ENCODE measurements around the gene GLI3. TPM values are rescaled to one million over a fixed set of nuclear protein-coding genes. Genes with fewer than 3 reads are reported as not detected.

The GLI3 gene
- total and polyA plus RNA-seq, 10 donors = 0.17 to 9.2 (median 1.8) TPM

DNA sequence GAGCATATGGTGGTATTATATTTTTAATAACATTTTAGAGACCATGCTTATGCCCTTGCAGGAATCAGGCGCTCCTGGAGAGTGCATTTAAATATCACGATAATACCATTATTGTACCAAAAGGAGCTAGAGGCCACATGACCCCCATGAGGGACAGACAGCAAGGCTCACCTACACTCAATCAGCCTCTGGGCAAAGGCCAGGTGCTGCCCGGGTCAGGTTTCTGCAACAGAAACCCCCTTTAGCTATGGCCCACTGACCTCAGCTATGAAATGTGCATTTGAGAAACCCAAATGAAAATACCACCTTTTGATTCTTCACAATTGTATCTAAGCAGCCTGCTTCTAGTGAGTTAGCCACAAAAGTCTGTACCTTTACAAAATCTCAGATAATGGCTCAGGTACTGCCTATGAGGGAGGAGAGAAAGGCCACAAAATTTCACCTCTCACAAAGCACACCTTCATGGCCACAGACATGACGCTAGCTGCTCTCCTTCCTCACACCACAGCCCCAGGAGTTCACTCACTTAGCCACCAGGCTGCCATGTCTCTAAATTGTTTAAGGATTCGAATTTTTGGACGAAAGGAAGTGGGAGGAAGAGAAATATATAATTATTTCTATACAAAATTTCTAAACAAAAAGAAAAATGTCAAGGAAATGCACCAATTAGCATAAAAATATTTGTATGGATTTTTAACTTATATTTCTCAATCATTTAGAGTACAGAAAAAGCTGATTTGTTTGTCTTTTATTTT lies 79.9 kb downstream of the GLI3 start:
- intact Hi-C loops (cut with DNase I; ENCODE audit: low total_unique reads) = no loop called here
- H3K27ac ChIP-seq = no peak overlapping the region
- 86 to 92% (median 87%) methylated on average over 6 of the region's 6 CpGs for WGBS, 5 donors
- no peaks in the 10 kb centered on the region for H3K27me3 ChIP-seq (replicated peaks in 1 of 7)
- H3K36me3 ChIP-seq = no peaks in the 10 kb centered on the region
- DNase-seq = no peak
- no peaks in the 10 kb centered on the region for H3K9me3 ChIP-seq
- TF ChIP-seq POLR2A (IDR thresholded peaks at IDR 0.05) (no peak), POLR2AphosphoS5 (IDR thresholded peaks at IDR 0.05) (no peak)
- TF ChIP-seq, protein P1, sequence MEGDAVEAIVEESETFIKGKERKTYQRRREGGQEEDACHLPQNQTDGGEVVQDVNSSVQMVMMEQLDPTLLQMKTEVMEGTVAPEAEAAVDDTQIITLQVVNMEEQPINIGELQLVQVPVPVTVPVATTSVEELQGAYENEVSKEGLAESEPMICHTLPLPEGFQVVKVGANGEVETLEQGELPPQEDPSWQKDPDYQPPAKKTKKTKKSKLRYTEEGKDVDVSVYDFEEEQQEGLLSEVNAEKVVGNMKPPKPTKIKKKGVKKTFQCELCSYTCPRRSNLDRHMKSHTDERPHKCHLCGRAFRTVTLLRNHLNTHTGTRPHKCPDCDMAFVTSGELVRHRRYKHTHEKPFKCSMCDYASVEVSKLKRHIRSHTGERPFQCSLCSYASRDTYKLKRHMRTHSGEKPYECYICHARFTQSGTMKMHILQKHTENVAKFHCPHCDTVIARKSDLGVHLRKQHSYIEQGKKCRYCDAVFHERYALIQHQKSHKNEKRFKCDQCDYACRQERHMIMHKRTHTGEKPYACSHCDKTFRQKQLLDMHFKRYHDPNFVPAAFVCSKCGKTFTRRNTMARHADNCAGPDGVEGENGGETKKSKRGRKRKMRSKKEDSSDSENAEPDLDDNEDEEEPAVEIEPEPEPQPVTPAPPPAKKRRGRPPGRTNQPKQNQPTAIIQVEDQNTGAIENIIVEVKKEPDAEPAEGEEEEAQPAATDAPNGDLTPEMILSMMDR (IDR thresholded peaks at IDR 0.05 in 8 of 11, conservative IDR thresholded peaks at IDR 0.05 in 3 of 11) = no peak
- no peaks in the 10 kb centered on the region for H3K4me1 ChIP-seq
- no peak overlapping the region for H3K4me3 ChIP-seq

GRCh38 chr7:42156291-42156865 lies 80.6 kb downstream of the GLI3 start:
- no peak for DNase-seq
- no peaks in the 10 kb centered on the region for H3K4me1 ChIP-seq
- no peaks in the 10 kb centered on the region for H3K36me3 ChIP-seq
- H3K4me3 ChIP-seq = no peak overlapping the region
- TF ChIP-seq, protein P1 (IDR thresholded peaks at IDR 0.05 in 8 of 11, conservative IDR thresholded peaks at IDR 0.05 in 3 of 11) = no peak
- TF ChIP-seq POLR2AphosphoS5 (IDR thresholded peaks at IDR 0.05) = no peak
- no peak for TF ChIP-seq POLR2A (IDR thresholded peaks at IDR 0.05)
- H3K27me3 ChIP-seq (replicated peaks in 1 of 7) = peaks cover 0 to under 1% (median 0%) of the 10 kb centered on the region in 7 donors
- H3K27ac ChIP-seq = no peak overlapping the region
- WGBS, 5 donors = 71 to 88% (median 81%) methylated on average over 6 of the region's 6 CpGs
- H3K9me3 ChIP-seq = no peaks in the 10 kb centered on the region
- intact Hi-C loops (cut with DNase I; ENCODE audit: low total_unique reads) = no loop called here

GRCh38 chr7:42155584-42156290 lies 81.3 kb downstream of the GLI3 start:
- Histone ChIP-seq H3K4me1 (no peaks in the 10 kb centered on the region), H3K27ac (no peak overlapping the region), H3K4me3 (no peak overlapping the region), H3K27me3 (replicated peaks in 1 of 7) (peaks cover 0 to 3% (median 0%) of the 10 kb centered on the region in 7 donors), H3K9me3 (no peaks in the 10 kb centered on the region), H3K36me3 (no peaks in the 10 kb centered on the region)
- no peak for DNase-seq
- 78 to 86% (median 83%) methylated on average over 7 of the region's 7 CpGs for WGBS, 5 donors
- TF ChIP-seq, protein P1 (IDR thresholded peaks at IDR 0.05 in 8 of 11, conservative IDR thresholded peaks at IDR 0.05 in 3 of 11) = no peak
- TF ChIP-seq POLR2A (IDR thresholded peaks at IDR 0.05) (no peak), POLR2AphosphoS5 (IDR thresholded peaks at IDR 0.05) (no peak)
- intact Hi-C loops (cut with DNase I; ENCODE audit: low total_unique reads) = no loop called here

DNA sequence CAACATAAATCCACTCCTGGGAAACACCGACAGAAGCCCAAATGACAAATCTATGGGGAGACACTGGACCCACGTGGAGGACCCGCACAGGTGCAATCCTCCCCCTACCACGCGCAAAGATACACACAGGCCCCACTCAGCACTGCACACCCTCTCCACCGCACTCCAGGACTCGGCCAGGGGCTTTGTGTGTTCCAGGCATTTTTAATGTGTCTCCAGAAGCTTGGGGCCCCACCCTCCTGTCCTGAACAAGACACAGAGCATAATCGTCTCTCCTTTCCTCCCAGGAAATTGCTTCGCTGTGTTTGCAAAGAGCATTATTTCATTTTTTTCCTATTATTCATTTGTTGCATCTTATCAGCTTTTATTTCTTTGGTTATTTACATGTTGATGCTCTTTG lies 82.8 kb downstream of the GLI3 start:
- H3K4me1 ChIP-seq = no peaks in the 10 kb centered on the region
- intact Hi-C loops (cut with DNase I; ENCODE audit: low total_unique reads) = no loop called here
- peaks cover 0 to 3% (median 0%) of the 10 kb centered on the region in 7 donors for H3K27me3 ChIP-seq (replicated peaks in 1 of 7)
- no peak for DNase-seq
- 62 to 94% (median 80%) methylated on average over 9 of the region's 9 CpGs for WGBS, 5 donors
- H3K4me3 ChIP-seq = no peak overlapping the region
- no peak for TF ChIP-seq POLR2A (IDR thresholded peaks at IDR 0.05)
- TF ChIP-seq, protein P1 (IDR thresholded peaks at IDR 0.05 in 8 of 11, conservative IDR thresholded peaks at IDR 0.05 in 3 of 11) = no peak
- no peak for TF ChIP-seq POLR2AphosphoS5 (IDR thresholded peaks at IDR 0.05)
- H3K36me3 ChIP-seq = no peaks in the 10 kb centered on the region
- no peaks in the 10 kb centered on the region for H3K9me3 ChIP-seq
- no peak overlapping the region for H3K27ac ChIP-seq

All from spleen (tissue), 11 donors.